Superior temporal gyrus (tissue), 1 donor: ENCODE results near the gene TEX48.

ENCODE experiments used
- DNase-seq: peaks from one replicate; pipeline ENCODE4 v3.0.0-alpha.2; 2016; ENCODE audit errors: extremely low spot score

The TEX48 gene, protein sequence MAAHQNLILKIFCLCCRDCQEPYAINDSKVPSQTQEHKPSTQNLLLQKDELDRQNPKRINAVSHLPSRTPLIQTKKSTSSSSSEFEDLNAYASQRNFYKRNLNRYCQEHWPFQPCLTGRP

DNA sequence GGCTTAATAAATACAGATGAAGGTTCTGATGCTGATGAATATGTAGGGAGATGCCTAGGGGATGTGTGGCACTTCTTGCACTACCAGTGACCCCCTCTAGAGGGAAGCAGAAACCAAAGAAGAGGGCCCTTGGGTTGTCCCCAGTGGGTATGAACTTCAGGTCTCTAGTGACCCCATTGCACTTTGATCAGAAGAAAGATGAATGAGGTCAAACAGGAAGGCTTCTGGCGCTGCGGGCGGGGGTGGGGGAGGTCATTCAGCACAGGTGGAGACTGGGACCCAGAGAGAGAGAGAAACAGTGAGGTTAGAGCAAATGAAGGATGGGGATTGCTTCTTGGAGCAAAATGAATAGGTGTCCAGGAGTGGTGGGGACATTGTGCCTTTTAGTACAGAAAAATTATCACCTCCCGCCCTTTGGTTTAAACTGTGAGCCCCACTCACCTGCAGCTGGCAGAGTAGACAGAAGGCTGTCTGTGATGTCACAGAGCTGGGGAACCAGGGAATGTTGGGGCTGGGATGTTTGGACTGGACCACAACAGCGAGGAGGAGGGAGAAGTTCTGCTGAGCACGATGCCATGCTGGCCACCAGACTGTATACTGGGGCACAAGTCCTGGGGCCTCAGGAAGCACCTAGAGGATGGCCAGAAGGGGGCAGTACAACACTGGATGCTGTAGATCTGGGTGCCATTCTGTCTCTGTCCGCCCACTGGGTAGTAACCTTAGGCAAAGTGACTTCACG lies at the start of gene TEX48:
Gene TEX48, minus strand, starts transcription at position 599 of the 739 bp plus-strand sequence. CDS start 10,469 bp downstream, outside the sequence.
- peak; percentile 67 for DNase-seq

DNA sequence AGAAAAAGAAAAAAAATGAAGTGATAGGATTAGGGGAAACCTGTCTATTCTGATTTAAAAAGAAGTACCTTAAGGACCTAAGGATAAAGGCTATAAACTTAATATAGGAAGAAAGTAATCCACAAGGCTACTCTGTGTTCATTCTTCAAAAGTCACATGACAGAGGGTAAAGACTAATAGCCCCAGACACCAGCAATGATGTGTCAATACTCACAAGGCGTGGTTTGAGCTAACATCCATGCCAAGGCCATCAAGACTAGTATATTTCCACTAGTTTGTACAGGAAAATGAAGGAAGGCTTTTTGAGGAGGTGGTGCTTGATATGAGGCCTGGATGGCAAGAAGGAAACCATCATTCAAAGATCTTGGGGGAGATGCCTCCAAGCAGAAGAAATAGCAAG lies 49.7 kb upstream of the TEX48 start:
- DNase-seq: no peak

DNA sequence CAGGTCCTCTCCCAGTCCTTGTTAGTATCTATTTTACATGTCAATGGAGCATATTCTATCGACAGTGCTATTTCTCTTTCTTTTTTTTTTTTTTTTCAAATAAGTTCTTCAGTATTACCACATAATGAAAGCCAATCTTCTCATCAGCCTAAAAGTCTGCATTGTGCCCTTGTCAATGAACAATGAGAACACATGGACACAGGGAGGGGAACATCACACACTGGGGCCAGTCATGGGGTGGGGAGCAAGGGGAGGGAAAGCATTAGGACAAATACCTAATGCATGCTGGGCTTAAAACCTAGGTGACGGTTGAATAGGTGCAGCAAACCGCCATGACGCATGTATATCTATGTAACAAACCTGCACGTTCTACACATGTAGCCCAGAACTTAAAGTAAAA lies 47.7 kb upstream of the TEX48 start:
- no peak for DNase-seq

DNA sequence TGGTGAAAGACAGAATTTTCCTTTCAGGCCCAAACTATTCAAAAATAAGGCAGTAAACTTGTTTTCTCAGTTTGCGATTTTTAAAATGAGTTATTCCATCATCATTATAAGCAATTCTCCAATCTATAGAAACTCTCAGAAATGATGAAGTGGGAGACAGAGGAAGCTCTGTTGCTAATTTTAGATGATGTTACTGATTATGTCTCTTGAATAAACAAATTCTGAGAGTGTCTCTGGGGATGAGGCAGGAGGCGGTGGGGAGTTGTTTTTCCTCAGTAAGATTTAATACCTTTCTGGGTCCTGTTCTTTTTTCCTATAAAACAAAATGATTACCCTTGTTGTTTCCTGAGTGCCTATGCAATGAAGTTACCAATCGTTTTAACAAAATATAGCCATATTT lies 43.9 kb upstream of the TEX48 start:
- no peak for DNase-seq

DNA sequence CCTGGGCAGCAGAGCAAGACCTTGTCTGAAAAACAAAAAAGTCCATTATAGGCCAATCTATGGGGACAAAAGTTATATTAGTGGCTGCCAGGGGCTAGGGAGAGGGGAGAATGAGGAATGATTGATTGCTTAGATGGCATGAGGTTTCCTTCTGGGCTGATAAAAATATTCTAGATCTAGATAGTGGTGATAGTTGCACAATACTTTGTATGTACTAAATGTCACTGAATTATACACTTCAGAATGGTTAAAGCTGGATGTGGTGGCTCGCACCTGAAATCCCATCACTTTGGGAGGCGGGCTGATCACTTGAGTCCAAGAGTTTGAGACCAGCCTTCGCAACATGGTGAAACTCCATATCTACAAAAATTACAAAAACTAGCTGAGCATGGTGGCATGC lies 42.8 kb upstream of the TEX48 start:
- no peak for DNase-seq

DNA sequence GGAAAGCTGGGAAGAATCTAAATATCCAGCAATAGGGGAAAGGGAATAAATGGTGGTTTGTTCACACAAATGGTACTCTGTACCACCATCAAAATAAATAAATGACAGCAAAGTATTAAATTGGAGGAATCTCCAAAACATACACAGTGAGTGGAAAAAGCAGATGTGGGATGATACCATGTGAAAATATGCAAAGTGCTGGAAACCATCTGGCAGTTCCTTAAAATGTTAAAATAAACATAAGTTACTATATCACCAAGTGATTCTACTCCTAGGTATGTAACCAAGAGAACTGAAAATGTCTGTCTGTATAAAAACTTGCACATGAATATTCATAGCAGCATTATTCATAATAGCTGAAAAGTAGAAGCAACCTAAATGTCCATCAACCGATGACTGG lies 41.9 kb upstream of the TEX48 start:
- no peak for DNase-seq

DNA sequence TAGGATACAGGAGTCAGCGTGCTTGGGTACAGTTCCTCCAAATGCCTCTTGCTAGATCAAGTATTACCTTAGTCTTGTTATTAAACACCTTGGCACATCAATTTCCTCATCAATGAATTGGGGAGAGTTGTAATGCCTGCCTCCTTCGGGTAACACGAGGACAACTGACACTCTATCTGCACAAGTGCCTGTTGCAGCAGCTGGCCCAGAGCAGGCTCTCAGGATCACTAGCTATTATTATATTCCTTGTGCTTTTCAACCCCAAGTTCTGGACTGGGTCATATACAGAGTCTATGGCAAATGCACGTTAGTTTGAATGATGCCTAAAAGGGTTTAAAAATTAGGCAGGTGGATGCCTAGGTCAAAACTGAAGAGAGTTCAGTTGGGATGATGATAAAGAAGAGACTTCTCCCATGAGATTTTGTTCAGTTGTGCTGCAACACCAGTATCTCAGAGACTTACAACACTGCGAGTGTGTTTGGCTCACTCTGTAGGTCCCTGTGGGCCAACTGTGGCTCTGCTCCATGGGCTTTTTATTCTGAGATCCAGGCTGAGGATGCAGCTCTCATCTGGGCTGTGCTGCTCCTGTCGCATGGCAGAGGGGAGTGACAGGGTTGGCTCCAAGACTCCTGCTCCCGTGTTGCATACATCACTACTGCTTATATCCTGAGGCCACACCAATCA lies 41.1 kb upstream of the TEX48 start:
- no peak for DNase-seq

DNA sequence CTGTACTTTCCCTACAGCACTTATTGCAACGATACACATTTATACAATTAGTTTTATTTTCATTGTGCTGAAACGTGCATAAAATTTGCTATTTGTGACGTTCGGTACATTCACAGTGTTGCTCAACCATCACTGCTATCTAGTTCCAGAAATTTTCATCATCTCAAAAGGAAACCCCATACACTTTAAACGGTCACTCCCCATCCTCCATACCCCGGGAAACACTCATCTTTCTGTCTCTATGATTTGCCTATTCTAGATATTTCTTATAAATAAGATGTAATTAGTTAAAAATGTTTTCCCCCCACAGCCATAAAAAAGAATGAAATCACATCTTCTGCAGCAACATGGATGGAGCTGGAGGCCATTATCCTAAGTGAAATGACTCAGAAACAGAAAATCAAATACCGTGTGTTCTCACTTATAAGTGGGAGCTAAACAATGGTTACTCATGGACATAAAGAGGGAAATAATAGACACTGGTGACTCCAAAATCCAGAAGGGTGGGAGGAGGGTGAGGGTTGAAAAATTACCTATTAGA lies 40.2 kb upstream of the TEX48 start:
- DNase-seq: no peak

DNA sequence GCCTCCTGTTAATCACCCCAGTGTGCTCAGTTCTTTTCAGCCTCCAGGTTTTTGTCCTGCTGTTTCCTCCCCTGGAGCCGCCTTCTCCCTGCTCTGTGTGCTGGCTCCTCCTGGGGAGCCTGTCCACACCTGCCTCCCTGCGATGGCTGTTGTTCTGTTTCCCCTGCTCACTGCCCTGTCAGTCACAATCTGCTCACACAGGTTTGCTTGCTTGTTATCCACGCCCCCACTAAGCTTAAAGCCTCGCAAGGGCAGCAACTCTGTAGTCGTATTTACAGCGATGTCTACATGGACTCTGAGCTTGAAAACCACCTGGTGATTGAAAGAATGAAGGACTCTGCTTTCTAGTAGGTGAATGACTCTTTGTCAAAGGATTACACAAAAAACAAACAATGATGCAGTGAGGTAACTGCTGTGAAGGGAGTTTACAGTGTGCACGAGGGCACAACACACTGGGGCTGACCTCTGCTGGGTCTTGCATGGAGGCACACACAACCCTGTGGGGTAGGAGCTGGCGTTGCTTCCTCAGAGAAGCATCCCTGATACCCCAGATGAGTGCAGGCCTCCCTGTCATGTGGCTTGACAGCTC lies 39.6 kb upstream of the TEX48 start:
- DNase-seq: no peak

DNA sequence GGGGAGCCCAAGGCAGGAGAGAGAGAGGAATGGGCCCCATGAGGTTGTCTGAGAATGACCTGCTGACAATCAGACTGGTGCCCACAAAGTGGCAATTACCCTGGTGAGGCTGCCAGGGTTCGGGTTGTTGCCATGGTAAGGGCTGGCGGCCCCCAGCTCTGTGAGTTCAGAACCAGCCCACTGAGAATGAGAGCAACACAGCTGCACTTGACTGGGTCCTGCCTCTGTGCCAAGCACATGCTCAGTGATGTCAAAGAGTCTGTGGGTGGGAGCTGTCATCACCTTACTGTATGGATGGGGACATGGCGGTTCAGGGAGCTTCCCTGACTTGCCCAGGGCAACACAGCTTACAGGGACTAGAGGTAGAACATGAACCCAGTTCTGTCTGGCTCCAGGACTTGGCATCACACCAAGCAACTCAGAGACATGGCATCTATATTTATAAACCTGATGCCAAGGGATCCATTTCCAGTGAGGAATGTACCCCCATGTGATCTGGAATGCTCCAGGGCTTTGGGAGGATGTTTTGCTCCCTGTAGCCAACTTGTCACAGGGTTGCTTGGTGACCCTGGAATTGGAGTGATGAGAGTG lies 38.2 kb upstream of the TEX48 start:
- no peak for DNase-seq

DNA sequence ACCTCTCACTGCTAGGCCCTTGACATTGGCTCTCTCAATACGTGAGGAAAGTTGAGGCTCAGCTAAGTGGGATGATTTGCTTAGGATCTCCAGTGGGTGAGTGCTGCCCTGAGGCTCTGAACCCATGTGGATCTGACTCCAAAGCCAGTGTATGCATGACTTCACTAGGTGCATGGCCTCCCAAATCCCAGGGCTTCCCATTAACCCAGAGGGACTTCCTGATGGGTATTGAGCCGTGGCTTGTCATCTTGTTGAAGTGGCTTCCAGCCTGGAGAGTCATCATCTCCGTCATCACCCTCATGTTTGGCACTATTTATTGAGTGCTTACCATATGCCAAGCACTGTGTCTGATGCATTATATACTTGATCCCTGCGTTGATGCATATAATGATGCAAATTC lies 37.3 kb upstream of the TEX48 start:
- DNase-seq: no peak

DNA sequence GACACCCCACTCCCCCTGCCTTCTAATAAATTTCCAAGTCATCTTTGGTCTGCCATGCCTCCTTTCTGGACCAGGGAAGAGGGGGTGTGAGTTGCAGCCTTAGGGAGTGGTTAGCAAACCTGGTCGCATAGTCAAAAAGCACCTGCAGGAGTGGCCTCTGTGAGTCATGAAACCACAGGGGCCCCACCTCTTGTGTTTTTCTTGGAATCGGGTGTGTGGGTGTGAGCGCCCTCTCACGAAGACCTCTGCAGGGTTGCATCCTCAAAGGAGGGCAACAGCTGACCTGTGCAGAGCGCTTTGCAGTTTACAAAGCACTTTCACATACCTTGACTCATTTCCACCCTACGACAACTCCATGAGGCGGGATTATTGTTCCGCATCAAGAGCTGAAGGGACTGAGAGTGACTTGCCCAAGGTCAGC lies 36.8 kb upstream of the TEX48 start:
- DNase-seq: no peak

DNA sequence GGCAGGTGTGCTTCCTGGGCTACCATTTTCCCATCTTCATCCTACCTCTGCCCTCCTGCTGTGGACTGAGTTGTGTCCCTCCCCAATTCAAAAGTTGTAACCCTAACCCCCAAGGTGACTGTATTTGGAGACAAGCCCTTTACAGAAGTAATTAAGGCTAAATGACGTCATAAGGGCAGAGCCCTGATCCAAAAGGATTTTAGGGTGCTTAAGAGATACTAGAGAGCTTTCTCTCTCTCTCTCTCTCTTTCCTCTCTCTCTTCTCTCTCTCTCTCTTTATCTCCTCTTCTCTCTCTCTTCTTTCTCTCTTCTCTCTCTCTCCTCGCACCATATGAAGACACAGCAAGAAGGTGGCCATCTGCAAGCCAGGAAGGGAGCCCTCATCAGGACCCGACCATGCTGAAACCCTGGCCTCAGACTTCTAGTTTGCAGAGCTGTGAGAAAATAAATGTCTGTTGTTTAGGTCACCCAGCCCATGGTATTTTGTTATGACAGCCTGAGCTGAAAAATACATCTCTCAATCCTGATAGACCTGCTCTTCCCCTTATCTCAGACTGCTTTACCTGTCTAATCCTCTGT lies 36.0 kb upstream of the TEX48 start:
- DNase-seq: no peak

DNA sequence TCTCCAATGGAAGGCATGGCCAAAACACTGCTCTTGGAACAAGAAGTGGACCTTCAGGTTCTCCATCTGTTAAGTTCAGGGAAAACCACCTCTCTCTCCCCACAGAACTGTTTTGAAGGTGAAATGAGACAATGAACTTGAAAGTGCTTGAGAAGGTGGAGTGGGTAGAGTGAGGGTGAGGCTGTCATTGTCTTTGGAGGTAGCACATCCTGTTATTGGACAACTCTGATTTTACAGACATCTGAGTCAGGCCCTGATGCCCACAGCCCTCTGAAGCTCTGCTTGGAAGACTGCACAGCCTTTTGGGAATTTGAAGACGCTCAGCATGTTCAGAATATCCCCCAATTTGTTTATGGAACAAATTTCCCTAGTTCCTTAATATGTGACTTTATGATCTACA lies 27.6 kb upstream of the TEX48 start:
- no peak for DNase-seq

DNA sequence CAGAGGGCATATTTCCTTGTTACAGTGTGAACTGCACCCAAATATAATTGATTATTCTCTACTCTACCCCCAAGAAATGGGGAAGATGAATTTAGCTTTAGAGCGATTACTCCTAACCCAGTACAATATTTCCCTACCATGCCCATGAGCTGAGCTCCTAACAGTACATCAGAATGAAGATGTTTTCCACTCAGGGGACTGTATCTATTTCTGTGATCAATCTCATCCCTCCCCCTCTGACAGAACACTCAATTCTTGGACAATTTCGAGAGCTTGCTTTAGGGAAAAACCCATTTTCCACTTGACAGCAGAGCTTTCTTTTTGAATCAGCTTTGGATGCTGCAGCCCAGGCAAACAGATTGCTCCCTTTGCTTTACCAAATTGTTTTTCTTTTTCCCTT lies 24.7 kb upstream of the TEX48 start:
- DNase-seq: no peak

DNA sequence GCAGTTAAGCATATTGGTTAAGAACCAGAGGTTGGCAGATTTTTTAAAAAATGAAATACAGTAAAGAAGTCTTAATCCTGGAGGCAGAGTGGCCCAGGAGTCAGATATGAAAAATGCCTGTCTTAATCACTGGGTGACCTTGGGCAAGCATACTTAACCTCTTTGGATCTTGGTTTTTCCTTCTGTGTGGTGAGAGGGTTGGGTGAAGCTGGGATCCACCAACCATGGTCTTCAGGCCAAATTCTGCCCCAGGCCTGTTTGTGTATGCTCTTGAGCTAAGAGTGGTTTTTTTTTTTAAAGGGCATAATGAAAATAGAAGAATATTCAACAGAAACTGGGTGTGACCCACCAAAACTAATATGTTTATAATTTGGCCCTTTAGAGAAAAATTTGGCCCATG lies 20.0 kb upstream of the TEX48 start:
- no peak for DNase-seq

DNA sequence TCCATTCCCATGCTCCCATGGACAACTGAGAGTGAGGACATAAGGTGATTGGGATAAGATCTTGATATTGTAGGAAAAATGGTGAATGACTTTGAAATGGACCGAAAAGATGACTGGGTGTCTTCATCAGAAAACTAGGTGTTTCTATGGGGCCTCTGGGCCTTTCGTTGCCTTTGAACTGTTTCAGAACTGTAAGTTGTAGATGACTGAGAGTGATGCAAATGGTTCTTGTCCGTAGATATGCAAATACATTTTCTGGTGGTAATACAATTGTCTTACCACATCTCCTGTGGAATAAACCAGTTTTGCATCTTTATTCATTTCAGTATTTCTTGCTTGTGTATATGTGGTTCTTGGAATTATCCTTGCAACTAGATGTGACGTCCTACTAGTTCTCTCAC lies 16.0 kb upstream of the TEX48 start:
- DNase-seq: no peak

DNA sequence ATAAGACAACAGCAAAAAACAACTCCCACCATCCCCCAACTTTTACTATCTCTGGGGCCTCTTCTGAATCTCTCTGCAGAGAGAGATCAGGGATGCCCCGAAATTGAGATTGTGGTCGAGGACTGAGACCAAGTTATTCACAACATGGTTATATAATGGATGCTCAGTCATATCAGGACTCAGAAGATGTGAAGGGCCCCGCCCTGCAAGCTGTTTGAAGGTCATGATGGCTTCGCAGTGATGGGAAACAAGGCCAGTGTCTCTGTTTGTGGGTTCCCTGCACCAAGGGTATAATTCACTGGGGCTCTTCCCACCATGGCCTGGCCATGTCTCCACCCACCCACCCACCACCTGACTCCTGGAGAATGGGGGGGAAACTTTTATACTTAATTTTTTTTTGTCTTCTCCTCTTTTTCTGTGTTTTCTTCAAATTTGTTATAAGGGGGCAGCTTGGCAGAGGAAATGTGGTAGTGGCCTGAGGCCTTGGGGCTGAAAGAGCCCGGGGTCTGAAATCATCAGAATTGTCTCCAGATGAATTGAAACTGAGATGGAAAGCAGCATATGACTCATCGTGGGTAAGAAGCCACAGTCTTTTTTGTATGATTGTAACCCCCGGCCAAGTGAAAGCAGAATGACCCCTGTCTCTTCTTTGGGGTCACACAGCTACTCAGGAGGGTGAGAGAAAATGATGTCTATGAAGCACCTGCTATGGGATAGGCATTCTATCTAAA lies 15.0 kb upstream of the TEX48 start:
- no peak for DNase-seq

DNA sequence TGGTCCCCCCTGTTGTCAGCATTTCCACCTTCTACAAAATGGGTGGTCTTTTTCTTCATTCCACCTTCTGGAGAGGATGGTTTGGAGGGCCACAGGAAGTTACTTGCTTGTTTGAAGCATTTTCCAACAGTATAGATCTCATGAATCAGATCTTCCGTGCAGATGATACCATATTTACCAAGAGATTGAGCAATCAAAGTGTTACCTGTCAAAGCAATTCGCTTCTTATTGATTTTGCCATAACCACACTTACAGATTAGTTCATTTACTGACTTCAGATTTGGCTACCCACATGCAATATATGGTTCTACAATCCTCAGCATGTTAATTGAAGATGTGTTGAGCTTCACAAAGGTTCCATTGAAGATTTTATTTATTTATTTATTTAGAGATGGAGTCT lies 14.0 kb upstream of the TEX48 start:
- no peak for DNase-seq

DNA sequence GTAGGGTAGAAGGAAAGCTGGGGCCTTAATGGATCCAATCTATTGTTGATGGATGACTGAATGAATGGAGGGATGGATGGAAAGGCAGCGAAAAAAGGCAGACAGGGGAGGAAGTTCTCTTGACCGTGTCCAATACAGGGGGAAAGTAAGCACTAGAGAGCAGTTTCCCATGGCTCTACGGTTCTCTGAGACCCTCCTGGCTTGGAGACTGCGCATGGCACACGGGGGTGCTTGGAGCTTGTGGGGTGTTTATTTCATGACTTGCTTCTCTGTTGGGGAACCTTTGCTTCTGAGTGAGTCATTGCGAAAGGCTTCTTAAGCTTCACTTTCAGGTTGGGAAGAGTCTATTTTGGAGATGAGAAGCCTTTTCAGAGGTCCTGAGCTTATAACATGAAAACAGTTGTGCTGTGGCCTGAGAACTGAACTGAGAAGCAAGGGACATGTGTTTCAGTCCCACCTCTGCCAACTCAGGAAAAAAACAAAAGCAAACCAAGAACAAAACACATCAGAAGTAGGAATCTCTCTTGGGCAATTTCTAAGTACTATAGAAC lies 12.8 kb upstream of the TEX48 start:
- DNase-seq: no peak

DNA sequence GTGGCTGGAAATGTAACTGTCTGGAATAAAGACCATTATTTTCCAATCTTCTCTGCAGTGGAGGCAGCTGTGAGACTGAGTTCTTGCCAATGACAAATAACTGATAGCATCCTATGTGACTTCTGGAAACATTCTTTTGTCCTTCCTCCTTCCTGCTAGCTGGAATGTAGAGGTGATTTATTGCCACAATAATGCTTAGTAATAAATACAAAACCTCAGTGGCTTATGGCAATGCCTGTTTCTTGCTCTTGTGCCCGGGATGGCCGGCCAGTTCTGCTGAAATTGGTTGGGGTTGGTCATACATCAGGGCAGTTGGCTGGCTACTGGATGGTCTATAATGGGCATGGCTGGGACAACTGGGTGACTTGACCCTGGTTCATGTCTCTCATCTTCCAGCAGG lies 12.2 kb upstream of the TEX48 start:
- DNase-seq: no peak
